ENCODE results near the gene ACSL4.

GRCh38 chrX:109697855-109698254 is 35.2 kb downstream of the ACSL4 start:
- no peak for TF ChIP-seq CTCF (IDR thresholded peaks at IDR 0.05)
- TF ChIP-seq POLR2A (IDR thresholded peaks at IDR 0.05) = no peak
